Colonic mucosa (tissue), 4 donors: ENCODE data around the gene SRRM5. TPM values are rescaled to one million over a fixed set of nuclear protein-coding genes. Genes with fewer than 3 reads are reported as not detected.

Experiments
- DNase-seq: peaks from one replicate; pipeline ENCODE4 v3.0.0-alpha.2; 2020
- H3K27ac ChIP-seq: fragments of 200-600 bp; one replicate; pipeline ENCODE4 v1.8.0; 2021
- H3K27me3 ChIP-seq: fragments of 200-600 bp; one replicate; pipeline ENCODE4 v1.8.0; 2021
- H3K36me3 ChIP-seq: fragments of 200-600 bp; one replicate; pipeline ENCODE4 v1.8.0; 2021
- H3K4me1 ChIP-seq: fragments of 200-600 bp; one replicate; pipeline ENCODE4 v1.8.0; 2021; ENCODE audit warnings: mild to moderate bottlenecking
- H3K4me3 ChIP-seq: fragments of 200-600 bp; one replicate; pipeline ENCODE4 v1.8.0; 2021
- H3K9ac ChIP-seq, 2 donors: one replicate each; pipeline ENCODE4 v1.7.0; 2013; ENCODE audit warnings: control low read depth in 2 of 2, low read depth in 2 of 2, low read length in 2 of 2
- H3K9me3 ChIP-seq: fragments of 200-600 bp; one replicate; pipeline ENCODE4 v1.8.0; 2021
- CTCF ChIP-seq: fragments of 200-600 bp; IDR thresholded peaks from one replicate; pipeline ENCODE4 v1.8.0; 2022; ENCODE audit warnings: antibody characterized with exemption, mild to moderate bottlenecking
- intact Hi-C: fragments of 100-400 bp; cut with DNase I; formaldehyde crosslinking; loops from one replicate; pipeline ENCODE4 v1.14.1; 2022
- total RNA-seq, 2 donors: library from RNA; stranded (reverse); fragmentation: NEBNext Ultra II Directional in 1 of 2; extraction: Animal tissue kit (Norgen Biotek cat#: 25700) in 1 of 2; gene quantifications; one replicate each; pipeline ENCODE4 v1.2.1, GENCODE V29; 2021
- donor health status: healthy.
- donor health status: DM: no; HTN: no; CAD: no.
- donor health status: DM: no; HTN: no; CAD: no.

SRRM5 gene
- total RNA-seq, 2 donors from 2014 or later, result 0.42 to 0.57 TPM

- no peaks in the 10 kb centered on the region for H3K4me1 ChIP-seq
- no peak for DNase-seq
- no peak overlapping the region for H3K27ac ChIP-seq
- intact Hi-C loops, result loop anchor here (10.0 kb wide), 1 partner anchor 45 kb away; no protein-coding TSS in a partner anchor
- H3K9ac ChIP-seq, result no peak overlapping the region
- H3K4me3 ChIP-seq, result no peak overlapping the region
- H3K9me3 ChIP-seq, result no peaks in the 10 kb centered on the region
- no peak for TF ChIP-seq CTCF
- no peaks in the 10 kb centered on the region for H3K27me3 ChIP-seq
- no peaks in the 10 kb centered on the region for H3K36me3 ChIP-seq
Measured at GRCh38 chr19:43609872-43610271, 2.0 kb upstream of the SRRM5 start.

GRCh38 chr19:43610493-43610892, 1.4 kb upstream of the SRRM5 start:
- DNase-seq, result no peak
- Histone ChIP-seq H3K36me3 (no peaks in the 10 kb centered on the region), H3K27me3 (no peaks in the 10 kb centered on the region), H3K9me3 (no peaks in the 10 kb centered on the region), H3K9ac (no peak overlapping the region), H3K4me3 (no peak overlapping the region), H3K27ac (no peak overlapping the region), H3K4me1 (no peaks in the 10 kb centered on the region)
- intact Hi-C loops, result no loop called here
- no peak for TF ChIP-seq CTCF

GRCh38 chr19:43612374-43612773, 486 bp downstream of the SRRM5 start:
- Histone ChIP-seq H3K27ac (no peak overlapping the region), H3K4me3 (no peak overlapping the region), H3K9ac (no peak overlapping the region), H3K36me3 (no peaks in the 10 kb centered on the region), H3K9me3 (no peaks in the 10 kb centered on the region), H3K27me3 (no peaks in the 10 kb centered on the region), H3K4me1 (no peaks in the 10 kb centered on the region)
- no peak for DNase-seq
- no peak for TF ChIP-seq CTCF
- intact Hi-C loops, result no loop called here

GRCh38 chr19:43616306-43616705, 4.4 kb downstream of the SRRM5 start:
- H3K27me3 ChIP-seq, result no peaks in the 10 kb centered on the region
- no peak for DNase-seq

GRCh38 chr19:43616954-43617353, 5.1 kb downstream of the SRRM5 start:
- TF ChIP-seq CTCF, result no peak
- Histone ChIP-seq H3K9me3 (no peaks in the 10 kb centered on the region), H3K27me3 (no peaks in the 10 kb centered on the region), H3K4me1 (no peaks in the 10 kb centered on the region), H3K36me3 (no peaks in the 10 kb centered on the region), H3K27ac (no peak overlapping the region), H3K4me3 (no peak overlapping the region), H3K9ac (no peak overlapping the region)
- DNase-seq, result no peak
- intact Hi-C loops, result no loop called here

More at GRCh38 chr19:43616306-43616705, 4.4 kb downstream of the SRRM5 start:
- H3K4me3 ChIP-seq, result no peak overlapping the region
- no peak overlapping the region for H3K9ac ChIP-seq
- H3K27ac ChIP-seq, result no peak overlapping the region
- TF ChIP-seq CTCF, result no peak
- H3K4me1 ChIP-seq, result no peaks in the 10 kb centered on the region
- no peaks in the 10 kb centered on the region for H3K9me3 ChIP-seq
- intact Hi-C loops, result no loop called here
- no peaks in the 10 kb centered on the region for H3K36me3 ChIP-seq

GRCh38 chr19:43618921-43619261, 7.0 kb downstream of the SRRM5 start:
- intact Hi-C loops, result no loop called here

More at GRCh38 chr19:43618921-43619261, 7.0 kb downstream of the SRRM5 start:
- Histone ChIP-seq H3K27me3 (no peaks in the 10 kb centered on the region), H3K27ac (peak overlapping the region; percentile 94), H3K36me3 (no peaks in the 10 kb centered on the region), H3K4me1 (no peaks in the 10 kb centered on the region), H3K9ac (peak overlapping the region; percentile 87 to 96), H3K9me3 (no peaks in the 10 kb centered on the region), H3K4me3 (peak overlapping the region; percentile 94)
- peak; percentile 65 for DNase-seq
- TF ChIP-seq CTCF, result no peak
